Fibroblast of villous mesenchyme (primary cell): ENCODE results near the gene ZNF407. TPM values are rescaled to one million over a fixed set of nuclear protein-coding genes. Genes with fewer than 3 reads are reported as not detected.

ENCODE experiments used
- DNase-seq: peaks from one replicate; pipeline ENCODE4 v3.0.0-alpha.2; 2010; ENCODE audit warnings: low read depth
- H3K4me3 ChIP-seq: 2 replicates; pipeline ENCODE4 v1.5.1; 2011; ENCODE audit warnings: low read depth, mild to moderate bottlenecking, low read length
- CTCF ChIP-seq: IDR thresholded peaks from 2 replicates; pipeline ENCODE4 v1.5.1; 2012; ENCODE audit warnings: low read depth, mild to moderate bottlenecking, low read length; ENCODE audit not compliant: insufficient read depth
- total RNA-seq: library from RNA; depleted of rRNA; stranded (reverse); fragments of >200 nt; gene quantifications from 2 replicates; pipeline ENCODE4 v1.2.3, GENCODE V29; 2012

The ZNF407 gene
- total RNA-seq, 1 donor, result 22.0 TPM

DNA sequence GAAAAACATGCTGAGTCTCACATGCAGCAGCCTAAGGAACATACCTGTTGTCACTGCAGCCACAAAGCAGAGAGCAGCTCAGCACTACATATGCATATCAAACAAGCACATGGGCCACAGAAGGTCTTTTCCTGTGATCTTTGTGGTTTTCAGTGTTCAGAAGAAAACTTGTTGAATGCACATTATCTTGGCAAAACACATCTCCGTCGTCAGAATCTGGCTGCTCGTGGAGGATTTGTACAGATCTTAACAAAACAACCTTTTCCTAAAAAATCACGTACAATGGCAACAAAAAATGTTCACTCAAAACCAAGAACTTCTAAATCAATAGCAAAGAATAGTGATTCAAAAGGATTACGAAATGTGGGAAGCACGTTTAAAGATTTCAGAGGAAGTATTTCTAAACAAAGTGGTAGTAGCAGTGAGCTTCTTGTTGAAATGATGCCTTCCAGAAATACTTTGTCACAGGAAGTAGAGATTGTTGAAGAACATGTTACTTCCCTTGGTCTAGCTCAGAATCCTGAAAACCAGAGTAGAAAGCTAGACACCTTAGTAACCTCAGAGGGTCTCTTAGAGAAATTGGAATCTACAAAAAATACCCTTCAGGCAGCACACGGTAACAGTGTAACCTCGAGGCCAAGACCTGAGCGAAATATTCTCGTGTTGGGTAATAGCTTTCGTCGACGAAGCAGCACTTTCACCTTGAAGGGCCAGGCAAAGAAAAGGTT, 34.1 kb downstream of the ZNF407 start:
- no peak for TF ChIP-seq CTCF
- peak; percentile 78 for DNase-seq
- no peak overlapping the region for H3K4me3 ChIP-seq

DNA sequence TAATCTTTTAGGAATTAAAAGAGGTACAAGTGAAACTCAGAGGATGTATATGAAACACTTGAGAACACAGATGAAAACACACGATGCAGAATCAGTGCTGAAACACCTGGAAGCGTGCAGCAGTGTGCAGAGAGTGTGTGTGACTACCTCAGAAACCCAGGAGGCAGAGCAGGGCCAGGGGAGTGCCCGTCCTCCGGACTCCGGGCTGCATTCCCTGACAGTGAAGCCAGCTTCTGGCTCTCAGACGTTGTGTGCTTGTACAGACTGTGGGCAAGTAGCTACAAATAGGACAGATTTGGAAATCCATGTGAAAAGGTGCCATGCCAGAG, 34.6 kb downstream of the ZNF407 start:
- TF ChIP-seq CTCF, result no peak
- no peak overlapping the region for H3K4me3 ChIP-seq
- DNase-seq, result no peak

- no peak for DNase-seq
- H3K4me3 ChIP-seq, result no peak overlapping the region
- TF ChIP-seq CTCF, result no peak
These were observed 35.2 kb downstream of the ZNF407 start for GRCh38 chr18:74632856-74633255.

- DNase-seq, result no peak
- H3K4me3 ChIP-seq, result no peak overlapping the region
- TF ChIP-seq CTCF, result no peak
These were observed 36.1 kb downstream of the ZNF407 start for GRCh38 chr18:74633652-74634352.

- TF ChIP-seq CTCF, result no peak
- no peak overlapping the region for H3K4me3 ChIP-seq
- no peak for DNase-seq
These were observed 37.7 kb downstream of the ZNF407 start for GRCh38 chr18:74635224-74635975.

DNA sequence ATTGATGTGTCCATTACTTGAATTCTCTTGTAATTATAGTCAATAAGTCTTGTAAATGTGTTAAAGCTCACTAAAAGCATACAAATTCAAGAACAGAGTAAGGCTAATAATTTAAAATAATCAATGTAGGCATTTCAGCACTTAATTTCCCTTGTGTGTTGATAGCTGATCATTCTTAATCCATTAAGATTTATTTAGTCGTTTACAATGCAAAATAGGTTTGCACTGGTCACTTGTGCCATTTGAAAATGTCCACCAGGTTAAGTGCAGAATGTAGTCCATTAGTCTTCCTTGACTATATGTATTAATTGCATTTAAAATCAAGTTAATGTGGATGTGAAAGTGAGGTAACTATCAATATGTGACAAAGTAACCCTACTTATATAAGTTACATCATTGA, 39.4 kb downstream of the ZNF407 start:
- no peak for TF ChIP-seq CTCF
- DNase-seq, result no peak
- H3K4me3 ChIP-seq, result no peak overlapping the region
